A549 (cell line): Measurements from ENCODE around the gene GPS2. TPM values are rescaled to one million over a fixed set of nuclear protein-coding genes. Genes with fewer than 3 reads are reported as not detected.
A peak's percentile ranks its signal among the peaks of the same experiment; 100 is the strongest.

Source experiments
- ATAC-seq, 2 experiments: fragments of 200-7000 bp in 1 of 2; fragments of >200 bp in 1 of 2; cut with Nextera tagmentation in 1 of 2; cut with Tn5 transposase in 1 of 2; 3 replicates each; pipeline versions ENCODE4 v1.8.0 to v1.9.1; 2018 to 2020; ENCODE audit warnings: mild to moderate bottlenecking in 1 of 2, moderate library complexity in 1 of 2
- CTCF ChIA-PET: fragments of 300-600 bp; sonication (Branson Sonifier 250); formaldehyde crosslinking; extraction: SDS; loops from one replicate; lab custom pipeline; 2021; ENCODE audit warnings: antibody characterized with exemption, inconsistent platforms; lab: Yijun Ruan, JAX
- POLR2A ChIA-PET: fragments of 350-600 bp; formaldehyde crosslinking; extraction: SDS; loops from one replicate; lab custom pipeline; 2021; ENCODE audit warnings: antibody characterized with exemption, inconsistent platforms; lab: Yijun Ruan, JAX
- DNase-seq, 2 experiments: peaks; one replicate each; pipeline versions ENCODE4 v3.0.0 to v3.0.0-alpha.2; 2011 to 2016; ENCODE audit warnings: low read depth in 1 of 2, low spot score in 1 of 2
- FAIRE-seq: peaks from 2 replicates; lab custom pipeline; 2011; peaks lifted over from hg19 to GRCh38; lab: Jason Lieb, UNC
- H3K27ac ChIP-seq, 2 experiments: fragments of >200 bp; sonication (Bioruptor Twin); formaldehyde crosslinking; 3 replicates each; pipeline ENCODE4 v1.5.1; 2016 to 2017
- H3K4me1 ChIP-seq: fragments of >200 bp; sonication (Bioruptor Twin); formaldehyde crosslinking; 3 replicates; pipeline ENCODE4 v1.6.1; 2016
- H3K4me2 ChIP-seq: fragments of >200 bp; sonication (Bioruptor Twin); formaldehyde crosslinking; 3 replicates; pipeline ENCODE4 v1.6.1; 2016
- H3K4me3 ChIP-seq: fragments of >200 bp; sonication (Bioruptor Twin); formaldehyde crosslinking; 3 replicates; pipeline ENCODE4 v1.5.1; 2016
- H3K9me3 ChIP-seq: fragments of >200 bp; sonication (Bioruptor Twin); formaldehyde crosslinking; 3 replicates; pipeline ENCODE4 v1.6.1; 2016
- BHLHE40 ChIP-seq: IDR thresholded peaks from 2 replicates; pipeline ENCODE4 v1.6.1; 2012; ENCODE audit warnings: low read depth, low read length, inconsistent platforms
- EHF ChIP-seq: fragments of 250-450 bp; sonication (Bioruptor Pico); IDR thresholded peaks from 2 replicates; pipeline ENCODE4 v1.5.0; 2020; ENCODE audit warnings: mild to moderate bottlenecking
- EHMT2 ChIP-seq: fragments of 200-600 bp; sonication (generic); IDR thresholded peaks from 2 replicates; pipeline ENCODE4 v1.6.1; 2016; ENCODE audit warnings: antibody characterized with exemption, low read depth, mild to moderate bottlenecking, moderate library complexity
- ESRRA ChIP-seq: fragments of 150-350 bp; IDR thresholded peaks from 2 replicates; pipeline ENCODE4 v1.6.1; 2014; ENCODE audit warnings: mild to moderate bottlenecking, low read length, borderline replicate concordance
- FOSB ChIP-seq: fragments of 250-450 bp; sonication (Bioruptor Pico); IDR thresholded peaks from 2 replicates; pipeline ENCODE4 v1.5.0; 2020; ENCODE audit warnings: mild to moderate bottlenecking, moderate library complexity
- FOSL2 ChIP-seq, 2 experiments: fragments of 450-650 bp in 1 of 2; fragments of >200 bp in 1 of 2; sonication (Bioruptor Twin) in 1 of 2; formaldehyde crosslinking; IDR thresholded peaks; 2 replicates each; pipeline versions ENCODE4 v1.5.0 to v1.6.1; 2016 to 2020; ENCODE audit warnings: mild to moderate bottlenecking in 1 of 2, moderate library complexity in 1 of 2
- GATA3 ChIP-seq: IDR thresholded peaks from 2 replicates; pipeline ENCODE4 v1.6.1; 2012; ENCODE audit warnings: borderline replicate concordance
- MYC ChIP-seq: IDR thresholded peaks from 2 replicates; pipeline ENCODE4 v1.6.1; 2012; ENCODE audit warnings: mild to moderate bottlenecking, inconsistent platforms, low read length, improper control_type of control experiment, borderline replicate concordance
- NFE2L2 ChIP-seq: fragments of 150-350 bp; conservative IDR thresholded peaks from 2 replicates; pipeline ENCODE4 v1.6.1; 2014; ENCODE audit warnings: low read length
- PHF8 ChIP-seq: fragments of 200-600 bp; sonication (generic); IDR thresholded peaks from 2 replicates; pipeline ENCODE4 v1.6.1; 2016; ENCODE audit warnings: low read depth, mild to moderate bottlenecking, antibody characterized with exemption, moderate library complexity, borderline replicate concordance
- POLR2AphosphoS2 ChIP-seq: conservative IDR thresholded peaks from 2 replicates; pipeline ENCODE4 v1.6.1; 2012; ENCODE audit warnings: low read length, improper control_type of control experiment, inconsistent platforms
- RNF2 ChIP-seq: fragments of 200-600 bp; sonication (generic); IDR thresholded peaks from 2 replicates; pipeline ENCODE4 v1.6.1; 2016; ENCODE audit warnings: low read depth, mild to moderate bottlenecking, antibody characterized with exemption, moderate library complexity, borderline replicate concordance
- TP53 ChIP-seq: fragments of 250-450 bp; sonication (Bioruptor Pico); IDR thresholded peaks from 2 replicates; pipeline ENCODE4 v1.5.0; 2021; ENCODE audit warnings: mild to moderate bottlenecking, moderate library complexity
- ZFP36 ChIP-seq: fragments of 450-650 bp; IDR thresholded peaks from 2 replicates; pipeline ENCODE4 v1.6.1; 2014; ENCODE audit warnings: borderline replicate concordance; ENCODE audit not compliant: partially characterized antibody
- WGBS: methylation state at CpG from one replicate; pipeline ENCODE4 v1.1.6; 2017; ENCODE audit errors: missing lambda C conversion rate; 5-methylcytosine and 5-hydroxymethylcytosine counted together
- polyA plus RNA-seq, 4 experiments: library from polyadenylated mRNA; depleted of rRNA in 3 of 4; stranded (reverse); fragments of >200 nt; fragmentation: RNase III in 1 of 4; extraction: RNeasy Plus Mini Kit Qiagen cat#74134 plus additional on column Dnase treatment in 1 of 4; gene quantifications; 2 replicates in 3 of 4; 3 replicates in 1 of 4; pipeline ENCODE4 v1.2.3, GENCODE V29; 2011 to 2017
- TF ChIP-seq, protein P1 (sequence below): fragments of 450-650 bp; IDR thresholded peaks from 2 replicates; pipeline ENCODE4 v1.6.1; 2014; ENCODE audit warnings: antibody characterized with exemption
- TF ChIP-seq, protein P2 (sequence below): fragments of >200 bp; sonication (Bioruptor Twin); formaldehyde crosslinking; IDR thresholded peaks from 2 replicates; pipeline ENCODE4 v1.6.1; 2016
- TF ChIP-seq, protein P3 (sequence below): fragments of 250-450 bp; sonication (Bioruptor Pico); IDR thresholded peaks from 2 replicates; pipeline ENCODE4 v1.5.0; 2021; ENCODE audit warnings: mild to moderate bottlenecking, moderate library complexity, borderline replicate concordance
- TF ChIP-seq, protein P4 (sequence below): IDR thresholded peaks from 2 replicates; pipeline ENCODE4 v1.6.1; 2012
- TF ChIP-seq, protein P5 (sequence below): IDR thresholded peaks from 2 replicates; pipeline ENCODE4 v1.6.1; 2012; ENCODE audit warnings: low read depth, borderline replicate concordance

GPS2 gene
- polyA plus RNA-seq, 2 of the 4 experiments (the other 2 are of a cell fraction): 61.7 to 158 TPM

DNA sequence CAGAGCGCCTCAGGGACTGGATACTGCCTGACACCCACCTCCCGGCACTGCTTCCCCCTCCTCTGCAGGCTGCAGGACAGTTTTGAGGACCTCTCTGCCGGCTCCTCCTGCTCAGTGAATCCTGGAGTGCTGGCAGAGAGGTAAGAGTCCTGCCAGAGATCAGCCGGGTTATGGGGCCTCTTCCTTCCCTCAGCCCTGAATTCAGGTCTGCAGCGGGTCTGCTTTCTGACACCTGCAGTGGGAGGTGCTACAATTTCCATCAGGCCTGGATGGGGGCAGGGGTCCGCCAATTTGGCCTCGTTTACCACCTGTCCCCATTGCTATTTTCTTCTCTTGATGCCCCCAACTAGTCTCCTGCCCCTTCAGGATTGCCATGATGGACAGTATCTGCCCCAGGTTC, 17.0 kb upstream of the GPS2 start:
- FAIRE-seq (no peak), ATAC-seq (no peak), DNase-seq (no peak)
- TF ChIP-seq PHF8: no peak
- no peak for TF ChIP-seq TP53
- TF ChIP-seq ZFP36: no peak
- TF ChIP-seq POLR2AphosphoS2: no peak
- TF ChIP-seq EHMT2: no peak
- CTCF ChIA-PET: interaction anchor here (23.9 kb wide), 1 partner anchor 10 kb away, joined by 433 read pairs; the partner anchor contains the start of gene ACAP1
- no peaks in the 10 kb centered on the region for H3K9me3 ChIP-seq
- no peak overlapping the region for H3K4me2 ChIP-seq
- 51% methylated on average over 7 of the region's 7 CpGs for WGBS
- peaks cover 15% of the 10 kb centered on the region; the same call in 2 of the 3 replicates for H3K4me1 ChIP-seq
- H3K4me3 ChIP-seq: no peak overlapping the region
- no peak overlapping the region for H3K27ac ChIP-seq
- POLR2A ChIA-PET: no interaction called here

DNA sequence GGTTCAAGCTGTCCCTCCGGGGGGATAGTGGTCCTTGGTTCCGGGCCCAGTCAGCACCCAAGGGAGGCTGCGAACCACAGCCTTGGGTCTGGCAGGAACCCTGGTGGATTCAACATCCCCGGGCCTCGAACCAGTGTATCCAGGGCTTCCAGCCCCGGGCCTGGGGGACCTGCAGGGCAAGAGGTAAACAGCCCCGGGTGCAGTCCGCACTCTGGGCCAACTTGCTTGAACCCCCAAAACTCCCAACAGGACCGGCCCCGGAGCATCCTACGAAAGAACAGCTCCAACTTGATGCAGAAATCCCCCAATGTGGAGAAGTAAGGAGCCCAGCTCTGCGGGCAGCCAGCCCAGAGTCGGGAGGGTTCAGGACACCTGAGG, 15.5 kb upstream of the GPS2 start:
- ChIA-PET POLR2A (no interaction called here), CTCF (interaction anchor here (0.9 to 23.9 kb wide), 6 partner anchors 12 to 230 kb away, joined by 3 to 433 read pairs (median 4); partner anchors contain the start of genes ACAP1 and KCTD11)
- TF ChIP-seq, protein P1, sequence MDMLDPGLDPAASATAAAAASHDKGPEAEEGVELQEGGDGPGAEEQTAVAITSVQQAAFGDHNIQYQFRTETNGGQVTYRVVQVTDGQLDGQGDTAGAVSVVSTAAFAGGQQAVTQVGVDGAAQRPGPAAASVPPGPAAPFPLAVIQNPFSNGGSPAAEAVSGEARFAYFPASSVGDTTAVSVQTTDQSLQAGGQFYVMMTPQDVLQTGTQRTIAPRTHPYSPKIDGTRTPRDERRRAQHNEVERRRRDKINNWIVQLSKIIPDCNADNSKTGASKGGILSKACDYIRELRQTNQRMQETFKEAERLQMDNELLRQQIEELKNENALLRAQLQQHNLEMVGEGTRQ: no peak
- no peak for TF ChIP-seq EHMT2
- no peak for TF ChIP-seq NFE2L2
- no peak for TF ChIP-seq ESRRA
- TF ChIP-seq, protein P2, sequence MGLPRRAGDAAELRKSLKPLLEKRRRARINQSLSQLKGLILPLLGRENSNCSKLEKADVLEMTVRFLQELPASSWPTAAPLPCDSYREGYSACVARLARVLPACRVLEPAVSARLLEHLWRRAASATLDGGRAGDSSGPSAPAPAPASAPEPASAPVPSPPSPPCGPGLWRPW: no peak
- no peak for TF ChIP-seq BHLHE40
- TF ChIP-seq, protein P3, sequence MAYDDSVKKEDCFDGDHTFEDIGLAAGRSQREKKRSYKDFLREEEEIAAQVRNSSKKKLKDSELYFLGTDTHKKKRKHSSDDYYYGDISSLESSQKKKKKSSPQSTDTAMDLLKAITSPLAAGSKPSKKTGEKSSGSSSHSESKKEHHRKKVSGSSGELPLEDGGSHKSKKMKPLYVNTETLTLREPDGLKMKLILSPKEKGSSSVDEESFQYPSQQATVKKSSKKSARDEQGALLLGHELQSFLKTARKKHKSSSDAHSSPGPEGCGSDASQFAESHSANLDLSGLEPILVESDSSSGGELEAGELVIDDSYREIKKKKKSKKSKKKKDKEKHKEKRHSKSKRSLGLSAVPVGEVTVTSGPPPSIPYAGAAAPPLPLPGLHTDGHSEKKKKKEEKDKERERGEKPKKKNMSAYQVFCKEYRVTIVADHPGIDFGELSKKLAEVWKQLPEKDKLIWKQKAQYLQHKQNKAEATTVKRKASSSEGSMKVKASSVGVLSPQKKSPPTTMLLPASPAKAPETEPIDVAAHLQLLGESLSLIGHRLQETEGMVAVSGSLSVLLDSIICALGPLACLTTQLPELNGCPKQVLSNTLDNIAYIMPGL (CRISPR knock-in tag): no peak
- TF ChIP-seq FOSB (CRISPR knock-in tag): no peak
- TF ChIP-seq, protein P4, sequence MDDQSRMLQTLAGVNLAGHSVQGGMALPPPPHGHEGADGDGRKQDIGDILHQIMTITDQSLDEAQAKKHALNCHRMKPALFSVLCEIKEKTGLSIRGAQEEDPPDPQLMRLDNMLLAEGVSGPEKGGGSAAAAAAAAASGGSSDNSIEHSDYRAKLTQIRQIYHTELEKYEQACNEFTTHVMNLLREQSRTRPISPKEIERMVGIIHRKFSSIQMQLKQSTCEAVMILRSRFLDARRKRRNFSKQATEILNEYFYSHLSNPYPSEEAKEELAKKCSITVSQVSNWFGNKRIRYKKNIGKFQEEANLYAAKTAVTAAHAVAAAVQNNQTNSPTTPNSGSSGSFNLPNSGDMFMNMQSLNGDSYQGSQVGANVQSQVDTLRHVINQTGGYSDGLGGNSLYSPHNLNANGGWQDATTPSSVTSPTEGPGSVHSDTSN: no peak
- no peak for TF ChIP-seq GATA3
- TF ChIP-seq RNF2: no peak
- TF ChIP-seq FOSL2 (IDR thresholded peaks at IDR 0.05): no peak
- TF ChIP-seq FOSL2 (CRISPR knock-in tag; IDR thresholded peaks at IDR 0.05): no peak
- no peak for TF ChIP-seq MYC
- TF ChIP-seq, protein P5, sequence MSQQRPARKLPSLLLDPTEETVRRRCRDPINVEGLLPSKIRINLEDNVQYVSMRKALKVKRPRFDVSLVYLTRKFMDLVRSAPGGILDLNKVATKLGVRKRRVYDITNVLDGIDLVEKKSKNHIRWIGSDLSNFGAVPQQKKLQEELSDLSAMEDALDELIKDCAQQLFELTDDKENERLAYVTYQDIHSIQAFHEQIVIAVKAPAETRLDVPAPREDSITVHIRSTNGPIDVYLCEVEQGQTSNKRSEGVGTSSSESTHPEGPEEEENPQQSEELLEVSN: no peak
- no peak for TF ChIP-seq EHF (CRISPR knock-in tag)
- peak overlapping the region; percentile 81 for H3K4me3 ChIP-seq
- peak overlapping the region; percentile 89 to 98 for H3K27ac ChIP-seq
- peaks cover 15% of the 10 kb centered on the region; the same call in 2 of the 3 replicates for H3K4me1 ChIP-seq
- no peaks in the 10 kb centered on the region for H3K9me3 ChIP-seq
- WGBS: 55% methylated on average over 13 of the region's 13 CpGs
- ATAC-seq (no peak; a peak in 1 of 6 replicates), DNase-seq (no peak), FAIRE-seq (no peak)
- H3K4me2 ChIP-seq: peak overlapping the region; percentile 56
